AG20443 (cell line): ENCODE results near the gene PCSK5.

Experiments used
- DNase-seq: peaks from one replicate; pipeline ENCODE4 v3.0.0; 2012; ENCODE audit warnings: low spot score, mixed read lengths

Gene PCSK5

GRCh38 chr9:75921391-75922127, 31.1 kb downstream of the PCSK5 start:
- DNase-seq = no peak

DNA sequence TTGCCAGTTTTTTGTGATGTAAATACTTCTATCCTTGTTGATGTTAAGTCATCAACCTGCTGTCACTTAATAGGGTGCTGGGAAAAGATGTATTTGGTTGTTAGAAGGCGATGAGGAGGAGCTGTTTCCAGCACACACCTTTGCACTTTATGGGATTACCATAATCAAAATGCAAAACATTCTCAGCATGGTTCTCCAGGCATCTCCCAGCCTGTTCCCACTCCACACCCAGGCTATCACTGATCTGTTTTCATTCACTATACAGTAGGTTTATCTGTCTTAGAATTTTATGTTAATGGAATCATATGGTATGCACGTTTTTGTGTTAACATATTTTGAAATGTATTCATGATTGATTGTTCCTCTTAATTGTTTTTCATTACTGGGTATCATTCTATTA, 35.9 kb downstream of the PCSK5 start:
- no peak for DNase-seq

DNA sequence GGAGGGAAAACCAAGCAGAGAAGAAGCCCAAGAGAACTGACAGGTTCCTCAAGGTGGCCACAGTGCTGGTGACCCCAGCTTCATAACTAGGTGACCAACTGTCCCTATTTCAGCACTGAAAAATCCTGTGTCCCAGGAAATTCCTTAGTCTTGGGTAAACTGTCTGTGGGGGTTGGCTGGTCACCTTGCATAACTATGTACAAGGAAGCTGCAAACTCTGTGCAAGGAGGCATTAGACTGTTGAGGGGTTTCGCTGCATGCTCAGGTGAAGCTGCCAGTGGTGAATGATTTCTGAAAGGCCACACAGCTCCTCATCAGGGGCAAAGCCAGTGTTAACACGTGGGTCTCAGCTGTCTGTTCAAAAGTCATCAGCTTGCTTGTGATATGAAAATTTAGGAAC, 36.9 kb downstream of the PCSK5 start:
- DNase-seq = no peak

GRCh38 chr9:75930190-75930589, 39.7 kb downstream of the PCSK5 start:
- DNase-seq = no peak

- peak; percentile 23 for DNase-seq
Measured at GRCh38 chr9:75930730-75931321, 40.4 kb downstream of the PCSK5 start.

- no peak for DNase-seq
Measured at GRCh38 chr9:75933982-75934381, 43.5 kb downstream of the PCSK5 start.

GRCh38 chr9:75935591-75935990, 45.1 kb downstream of the PCSK5 start:
- no peak for DNase-seq

DNA sequence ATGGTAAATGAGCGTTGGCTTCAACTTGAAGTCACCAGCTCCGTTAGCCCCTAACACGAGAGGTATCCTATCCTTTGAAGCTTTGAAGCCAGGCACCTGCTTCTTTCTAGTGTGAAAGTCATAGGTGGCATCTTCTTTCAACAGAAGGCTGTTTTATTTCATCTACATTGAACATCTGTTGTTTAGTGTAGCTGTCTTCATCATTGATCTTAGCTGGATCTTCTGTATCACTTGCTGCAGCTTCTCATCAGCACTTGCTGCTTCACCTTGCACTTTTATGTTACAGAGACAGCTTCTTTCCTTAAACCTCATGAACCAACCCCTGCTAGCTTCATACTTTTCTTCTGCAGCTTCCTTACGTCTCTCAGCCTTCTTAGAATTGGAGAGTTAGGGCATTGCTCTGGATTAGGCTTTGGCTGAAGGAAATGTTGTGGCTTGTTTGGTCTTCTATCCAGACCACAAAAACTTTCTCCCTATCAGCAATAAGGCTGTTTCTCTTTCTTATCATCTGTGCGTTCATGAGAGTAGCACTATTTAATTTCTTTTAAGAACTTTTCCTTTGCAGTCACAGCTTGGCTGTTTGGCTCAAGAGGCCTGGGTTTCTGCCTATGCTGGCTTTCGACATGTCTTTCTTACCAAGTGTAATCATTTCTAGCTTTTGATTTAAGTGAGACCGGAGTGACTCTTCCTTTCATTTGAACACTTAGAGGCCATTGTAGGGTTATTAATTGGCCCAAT, 47.2 kb downstream of the PCSK5 start:
- no peak for DNase-seq

DNA sequence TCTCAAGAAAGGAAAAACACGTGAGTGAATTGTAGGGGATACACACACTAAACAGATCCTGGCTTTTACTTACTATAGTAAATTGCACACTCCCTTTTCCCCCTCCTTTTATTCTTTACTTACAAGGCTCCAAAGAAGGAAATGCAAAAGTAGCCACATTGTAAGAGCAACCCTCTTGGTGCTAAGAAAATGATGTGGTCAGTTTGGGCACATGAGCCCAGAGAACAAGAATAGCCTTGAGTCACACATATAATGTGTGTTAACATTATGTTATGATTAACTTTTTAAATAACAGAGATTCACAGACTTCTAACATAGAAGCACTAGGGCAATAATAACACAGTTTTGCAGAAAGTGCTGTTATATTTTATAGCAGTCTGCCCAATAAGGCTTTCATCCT, 48.5 kb downstream of the PCSK5 start:
- DNase-seq = no peak

DNA sequence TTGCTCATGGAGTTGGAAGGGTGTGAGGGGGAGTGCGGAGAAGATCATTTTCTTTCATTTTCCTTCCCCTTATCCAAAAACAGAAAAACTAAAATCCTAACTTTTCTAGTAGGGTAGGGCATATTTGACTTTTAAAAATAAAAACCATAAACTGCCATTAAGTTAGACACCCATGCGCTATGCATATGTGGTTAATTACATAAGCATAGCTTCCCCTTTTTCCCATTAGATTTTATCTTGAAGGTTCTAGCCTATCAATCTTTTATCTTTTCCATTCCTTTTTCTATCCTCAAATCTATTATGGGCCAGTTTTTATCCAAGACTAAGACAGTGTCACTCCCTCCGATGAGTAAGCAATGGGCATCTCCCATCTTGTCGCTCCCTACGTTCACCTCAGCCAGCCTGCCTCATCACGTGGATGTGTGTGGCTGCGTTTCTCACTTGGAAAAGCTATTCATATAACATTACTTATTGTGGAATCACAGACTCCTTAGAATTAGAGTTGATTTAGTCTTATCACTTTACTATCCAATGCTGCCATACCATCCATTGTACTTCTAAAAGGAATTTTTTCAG, 49.2 kb downstream of the PCSK5 start:
- DNase-seq = no peak

GRCh38 chr9:75941066-75941465, 50.6 kb downstream of the PCSK5 start:
- no peak for DNase-seq

- DNase-seq = no peak
Measured at GRCh38 chr9:75941577-75942311, 51.3 kb downstream of the PCSK5 start.

DNA sequence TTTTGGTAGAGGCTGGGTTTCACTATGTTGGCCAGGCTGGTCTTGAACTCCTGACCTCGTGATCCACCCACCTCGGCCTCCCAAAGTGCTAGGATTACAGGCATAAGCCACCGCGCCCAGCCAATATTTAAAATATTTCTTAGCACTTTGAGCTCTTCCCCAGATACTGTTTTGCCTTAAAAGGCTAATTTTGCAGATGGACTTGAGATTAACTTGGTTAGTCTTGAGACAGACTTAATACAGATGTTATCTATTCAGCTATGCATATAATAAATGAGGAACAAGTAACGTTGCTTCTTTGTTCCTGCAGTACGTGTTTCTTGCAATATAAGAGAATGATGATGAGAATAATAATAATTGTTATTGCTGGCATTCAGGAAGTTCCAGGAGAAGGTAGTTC, 56.3 kb downstream of the PCSK5 start:
- DNase-seq = no peak

DNA sequence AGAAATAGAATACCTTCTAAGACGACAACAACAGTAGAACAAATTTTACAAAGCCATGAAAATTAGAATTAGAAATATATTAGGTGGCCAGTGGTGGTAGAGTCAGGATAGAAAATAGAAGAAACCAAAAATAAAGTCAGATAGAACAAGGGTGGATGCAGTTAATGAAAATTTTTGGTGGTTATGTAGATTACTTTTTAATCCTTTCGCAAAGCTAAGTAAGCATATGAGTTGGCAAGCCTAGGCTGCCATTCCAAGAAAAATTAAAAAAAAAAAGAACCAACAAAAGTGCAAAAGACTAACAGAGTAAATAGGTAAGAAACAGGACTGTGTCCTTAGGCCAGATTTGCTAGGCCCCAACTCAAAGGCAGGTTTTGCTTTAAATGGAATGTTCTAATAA, 56.8 kb downstream of the PCSK5 start:
- DNase-seq = no peak

- no peak for DNase-seq
Measured at GRCh38 chr9:75950998-75951397, 60.5 kb downstream of the PCSK5 start.

GRCh38 chr9:75953218-75953617, 62.7 kb downstream of the PCSK5 start:
- no peak for DNase-seq

GRCh38 chr9:75956161-75956560, 65.7 kb downstream of the PCSK5 start:
- DNase-seq = no peak

DNA sequence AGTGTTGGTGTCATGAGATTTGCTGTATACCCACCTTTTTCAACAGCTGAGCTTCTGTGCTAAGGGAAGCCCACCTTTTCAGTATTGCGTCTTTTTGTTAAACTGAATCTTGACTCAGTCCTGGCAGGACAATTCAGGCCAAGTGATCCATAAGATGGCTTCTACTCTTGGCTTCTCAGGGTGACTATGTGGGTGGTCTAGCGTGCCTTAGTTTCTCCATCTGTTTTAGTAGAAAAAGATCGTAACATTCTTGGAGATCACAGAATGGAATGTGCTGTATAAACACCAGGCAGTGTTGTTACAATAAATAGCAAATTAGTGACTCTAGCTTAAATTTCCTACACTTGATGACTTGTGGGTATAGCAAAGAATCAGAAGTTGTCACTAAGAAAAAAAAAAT, 66.6 kb downstream of the PCSK5 start:
- DNase-seq = no peak

DNA sequence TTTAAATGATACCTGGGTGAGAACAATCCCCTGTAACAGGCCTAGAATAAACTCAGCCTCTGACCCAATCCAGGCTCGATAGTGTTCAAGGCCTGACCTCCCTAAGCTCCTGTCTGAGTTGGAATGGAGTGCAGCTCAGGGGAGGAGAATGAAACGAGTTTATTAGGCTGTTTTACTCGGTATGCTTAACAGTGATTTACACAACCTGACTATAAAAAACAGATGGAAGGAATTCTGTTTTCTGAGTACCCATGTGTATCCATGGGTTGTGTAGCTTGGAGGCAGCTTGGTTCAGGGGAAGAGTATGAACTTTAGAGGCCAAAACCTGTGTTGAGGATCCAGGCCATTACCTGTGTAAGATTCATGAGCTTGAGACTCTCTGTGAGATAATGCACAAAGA, 67.8 kb downstream of the PCSK5 start:
- no peak for DNase-seq

- DNase-seq = no peak
Measured at GRCh38 chr9:75960551-75960950, 70.1 kb downstream of the PCSK5 start.

DNA sequence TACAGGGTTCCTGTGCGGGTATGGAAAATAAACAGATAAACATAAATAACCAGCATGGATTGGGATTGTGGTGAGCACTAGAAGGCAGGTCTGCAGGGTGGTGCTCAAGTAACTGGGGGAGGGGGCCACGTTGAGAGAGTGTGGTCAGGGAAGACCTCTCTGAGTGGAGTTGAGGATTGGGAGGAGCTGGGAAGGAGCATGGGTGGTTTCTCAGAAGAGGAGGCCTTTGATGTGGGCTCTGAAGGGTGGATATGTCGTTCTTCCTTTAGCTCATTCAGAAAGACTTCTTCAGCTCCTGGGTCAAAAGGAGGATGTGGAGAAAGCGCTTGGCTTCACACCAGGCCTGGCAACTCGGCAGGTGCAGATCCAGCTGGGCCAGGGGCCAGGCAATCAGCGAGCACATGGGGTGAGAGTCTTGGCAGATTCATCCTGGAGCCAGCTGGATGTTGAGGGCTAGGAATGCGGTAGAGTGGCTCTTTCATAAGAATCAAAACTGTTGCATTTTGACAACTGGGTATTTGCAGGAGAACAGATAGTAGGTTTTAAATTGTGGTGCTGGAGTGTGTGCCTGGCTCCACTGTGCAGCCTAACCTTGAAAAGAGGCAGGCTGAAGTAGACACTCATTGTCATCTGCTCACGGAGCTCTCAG, 71.7 kb downstream of the PCSK5 start:
- peak; percentile 18 for DNase-seq

- no peak for DNase-seq
Measured at GRCh38 chr9:75962662-75963036, 72.2 kb downstream of the PCSK5 start.
